Thoracic aorta (tissue), 2 donors: ENCODE results near the gene PTDSS2. TPM values are rescaled to one million over a fixed set of nuclear protein-coding genes. Genes with fewer than 3 reads are reported as not detected.

Experiments used
- ATAC-seq: fragments of 150-250 bp; one replicate; pipeline ENCODE4 v1.8.0; 2017; ENCODE audit warnings: low read depth; ENCODE audit not compliant: insufficient number of reproducible peaks, low FRiP score
- DNase-seq: peaks from one replicate; pipeline ENCODE4 v3.0.0-alpha.2; 2020; ENCODE audit warnings: low spot score
- H3K27ac ChIP-seq, 2 donors: fragments of 200-600 bp; sonication (generic); 1 replicate in 1 of 2; 2 replicates in 1 of 2; pipeline ENCODE4 v1.5.1; 2016; ENCODE audit warnings: mild to moderate bottlenecking in 2 of 2, moderate library complexity in 2 of 2
- H3K27me3 ChIP-seq: fragments of 200-600 bp; sonication (generic); replicated peaks from 2 replicates; pipeline ENCODE4 v1.6.0; 2016; ENCODE audit warnings: mild to moderate bottlenecking; ENCODE audit not compliant: insufficient read depth
- H3K36me3 ChIP-seq: fragments of 200-600 bp; sonication (generic); one replicate; pipeline ENCODE4 v1.5.1; 2016
- H3K4me1 ChIP-seq, 2 donors: fragments of 200-600 bp; sonication (generic); 1 replicate in 1 of 2; 2 replicates in 1 of 2; pipeline versions ENCODE4 v1.5.1 to v1.6.0; 2016; ENCODE audit warnings: low read depth in 2 of 2, mild to moderate bottlenecking in 1 of 2; ENCODE audit not compliant: control insufficient read depth in 1 of 2
- H3K4me3 ChIP-seq: fragments of 200-600 bp; sonication (generic); 2 replicates; pipeline ENCODE4 v1.5.1; 2016; ENCODE audit warnings: mild to moderate bottlenecking
- H3K9me3 ChIP-seq: fragments of 200-600 bp; sonication (generic); 2 replicates; pipeline ENCODE4 v1.5.1; 2016
- total RNA-seq, 2 donors: library from RNA; depleted of rRNA; stranded (reverse); fragments of >200 nt; gene quantifications; one replicate each; pipeline versions ENCODE4 v1.1.0 to v1.2.3, GENCODE V29; 2016
- TF ChIP-seq, protein P1 (sequence below): fragments of 200-600 bp; sonication (generic); IDR thresholded peaks from one replicate; pipeline ENCODE4 v1.5.1; 2019; ENCODE audit warnings: antibody characterized with exemption

Gene PTDSS2
- total RNA-seq, 2 donors from 2014 or later = 34.0 to 34.7 TPM

DNA sequence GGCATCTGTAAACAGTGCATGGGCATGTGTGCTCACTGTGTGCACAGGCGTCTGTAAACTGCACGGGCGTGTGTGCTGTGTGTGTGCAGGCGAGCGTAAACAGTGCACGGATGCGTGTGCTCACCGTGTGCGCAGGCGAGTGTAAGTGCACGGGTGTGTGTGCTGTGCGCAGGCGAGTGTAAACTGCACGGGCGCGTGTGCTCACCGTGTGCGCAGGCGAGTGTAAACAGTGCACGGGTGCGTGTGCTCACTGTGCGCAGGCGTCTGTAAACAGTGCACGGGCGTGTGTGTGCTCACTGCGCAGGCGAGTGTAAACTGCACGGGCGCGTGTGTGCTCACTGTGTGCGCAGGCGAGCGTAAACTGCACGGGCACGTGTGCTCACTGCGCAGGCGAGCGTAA lies 34.5 kb downstream of the PTDSS2 start:
- no peaks in the 10 kb centered on the region for H3K27me3 ChIP-seq
- ATAC-seq (no peak), DNase-seq (no peak)
- TF ChIP-seq, protein P1, sequence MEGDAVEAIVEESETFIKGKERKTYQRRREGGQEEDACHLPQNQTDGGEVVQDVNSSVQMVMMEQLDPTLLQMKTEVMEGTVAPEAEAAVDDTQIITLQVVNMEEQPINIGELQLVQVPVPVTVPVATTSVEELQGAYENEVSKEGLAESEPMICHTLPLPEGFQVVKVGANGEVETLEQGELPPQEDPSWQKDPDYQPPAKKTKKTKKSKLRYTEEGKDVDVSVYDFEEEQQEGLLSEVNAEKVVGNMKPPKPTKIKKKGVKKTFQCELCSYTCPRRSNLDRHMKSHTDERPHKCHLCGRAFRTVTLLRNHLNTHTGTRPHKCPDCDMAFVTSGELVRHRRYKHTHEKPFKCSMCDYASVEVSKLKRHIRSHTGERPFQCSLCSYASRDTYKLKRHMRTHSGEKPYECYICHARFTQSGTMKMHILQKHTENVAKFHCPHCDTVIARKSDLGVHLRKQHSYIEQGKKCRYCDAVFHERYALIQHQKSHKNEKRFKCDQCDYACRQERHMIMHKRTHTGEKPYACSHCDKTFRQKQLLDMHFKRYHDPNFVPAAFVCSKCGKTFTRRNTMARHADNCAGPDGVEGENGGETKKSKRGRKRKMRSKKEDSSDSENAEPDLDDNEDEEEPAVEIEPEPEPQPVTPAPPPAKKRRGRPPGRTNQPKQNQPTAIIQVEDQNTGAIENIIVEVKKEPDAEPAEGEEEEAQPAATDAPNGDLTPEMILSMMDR = no peak
- no peaks in the 10 kb centered on the region for H3K4me1 ChIP-seq
- no peaks in the 10 kb centered on the region for H3K9me3 ChIP-seq
- H3K27ac ChIP-seq = no peak overlapping the region
- no peak overlapping the region for H3K4me3 ChIP-seq
- no peaks in the 10 kb centered on the region for H3K36me3 ChIP-seq

DNA sequence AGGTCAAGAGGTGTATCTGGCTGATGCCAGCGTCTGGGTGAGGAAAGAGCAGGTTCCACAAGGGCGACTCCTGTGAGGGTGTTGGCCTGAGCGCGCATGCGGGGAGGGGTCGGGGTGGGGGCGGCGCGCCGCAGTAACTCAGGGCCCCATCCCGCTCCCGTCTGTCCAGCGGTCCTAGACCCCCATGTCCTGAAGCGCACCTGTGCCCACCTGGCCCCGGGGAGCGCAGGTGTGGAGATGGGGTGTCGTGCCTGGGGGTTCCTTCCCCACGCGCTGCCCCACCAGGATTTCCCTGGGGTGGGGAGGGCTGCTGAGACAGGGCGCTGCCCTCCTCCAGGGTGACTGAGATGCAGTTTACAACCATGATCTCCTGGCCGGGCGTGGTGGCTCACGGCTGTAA lies 36.1 kb downstream of the PTDSS2 start:
- TF ChIP-seq, protein P1 = no peak
- no peaks in the 10 kb centered on the region for H3K36me3 ChIP-seq
- no peak for ATAC-seq
- H3K27me3 ChIP-seq = no peaks in the 10 kb centered on the region
- no peak for DNase-seq
- no peak overlapping the region for H3K4me3 ChIP-seq
- no peaks in the 10 kb centered on the region for H3K9me3 ChIP-seq
- H3K4me1 ChIP-seq = no peaks in the 10 kb centered on the region
- no peak overlapping the region for H3K27ac ChIP-seq

DNA sequence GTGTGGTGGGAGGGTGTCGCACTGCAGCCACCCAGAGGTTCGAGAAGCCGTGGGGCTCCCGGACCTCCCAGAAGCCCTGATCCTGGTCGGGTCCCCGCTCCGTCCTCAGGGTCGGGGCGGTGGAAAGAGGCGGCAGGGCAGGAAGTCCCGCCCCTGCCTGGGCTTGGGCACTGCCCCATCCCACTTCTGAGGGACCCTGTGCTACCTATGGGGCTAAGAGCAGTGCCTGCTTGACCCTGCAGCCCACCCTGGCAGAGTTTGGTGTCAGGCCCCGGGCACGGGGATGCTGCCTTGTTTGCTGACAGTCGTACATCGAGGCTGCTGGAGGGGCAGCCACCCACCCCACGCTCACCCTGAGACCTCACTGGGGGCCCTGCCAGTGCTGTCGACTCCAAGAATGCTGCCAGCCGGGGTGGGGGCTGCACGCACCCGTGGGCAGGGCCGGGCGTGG lies 37.5 kb downstream of the PTDSS2 start:
- no peak for ATAC-seq
- H3K4me3 ChIP-seq = no peak overlapping the region
- no peaks in the 10 kb centered on the region for H3K4me1 ChIP-seq
- no peak overlapping the region for H3K27ac ChIP-seq
- no peaks in the 10 kb centered on the region for H3K9me3 ChIP-seq
- H3K36me3 ChIP-seq = no peaks in the 10 kb centered on the region
- no peaks in the 10 kb centered on the region for H3K27me3 ChIP-seq
- DNase-seq = no peak
- TF ChIP-seq, protein P1 = no peak

DNA sequence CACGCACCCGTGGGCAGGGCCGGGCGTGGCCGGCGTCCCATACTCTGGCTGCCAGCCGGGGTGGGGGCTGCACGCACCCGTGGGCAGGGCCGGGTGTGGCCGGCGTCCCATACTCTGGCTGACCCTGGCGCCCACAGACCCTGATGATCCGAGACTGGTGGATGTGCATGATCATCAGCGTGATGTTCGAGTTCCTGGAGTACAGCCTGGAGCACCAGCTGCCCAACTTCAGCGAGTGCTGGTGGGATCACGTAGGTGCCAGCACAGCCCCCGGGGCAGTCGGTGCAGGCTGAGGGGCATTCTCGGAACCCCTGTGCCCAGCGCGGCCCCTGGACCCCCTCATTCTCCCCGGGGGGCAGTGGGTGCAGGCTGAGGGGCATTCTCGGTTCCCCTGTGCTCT lies 38.0 kb downstream of the PTDSS2 start:
- H3K36me3 ChIP-seq = no peaks in the 10 kb centered on the region

DNA sequence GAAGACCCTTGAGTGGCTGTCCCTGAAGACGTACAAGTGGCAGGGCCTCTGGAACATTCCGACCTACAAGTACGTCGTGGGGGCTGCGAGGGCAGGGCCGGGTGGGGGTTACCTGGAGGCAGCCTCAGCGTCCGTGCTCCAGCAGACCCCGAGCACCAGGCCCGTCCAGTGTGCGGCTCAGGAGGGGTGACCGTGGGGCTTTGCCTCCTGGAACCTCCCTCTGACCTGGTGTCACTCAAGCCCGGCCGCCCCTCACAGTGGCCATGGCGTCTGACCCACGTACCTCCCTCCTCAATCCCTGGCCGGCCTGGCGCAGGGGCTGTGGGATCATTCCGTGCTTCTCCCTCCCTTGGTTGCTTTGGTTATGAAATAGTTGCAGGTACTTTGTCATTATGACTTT lies 38.5 kb downstream of the PTDSS2 start:
- Histone ChIP-seq H3K27ac (no peak overlapping the region), H3K4me1 (no peaks in the 10 kb centered on the region), H3K4me3 (no peak overlapping the region), H3K36me3 (peaks cover under 1% of the 10 kb centered on the region), H3K9me3 (no peaks in the 10 kb centered on the region), H3K27me3 (no peaks in the 10 kb centered on the region)
- ATAC-seq (no peak), DNase-seq (no peak)
- TF ChIP-seq, protein P1 = no peak

More for the DNA sequence above, 38.0 kb downstream of the PTDSS2 start:
- Histone ChIP-seq H3K4me3 (no peak overlapping the region), H3K27ac (no peak overlapping the region), H3K9me3 (no peaks in the 10 kb centered on the region), H3K27me3 (no peaks in the 10 kb centered on the region), H3K4me1 (no peaks in the 10 kb centered on the region)
- TF ChIP-seq, protein P1 = no peak
- ATAC-seq (no peak), DNase-seq (no peak)
